Amniotic epithelial cell (primary cell): Measurements from ENCODE around the gene COL26A1.

Experiments
- DNase-seq: peaks from one replicate; pipeline ENCODE4 v3.0.0-alpha.2; 2010; ENCODE audit warnings: low read depth

COL26A1 gene

DNA sequence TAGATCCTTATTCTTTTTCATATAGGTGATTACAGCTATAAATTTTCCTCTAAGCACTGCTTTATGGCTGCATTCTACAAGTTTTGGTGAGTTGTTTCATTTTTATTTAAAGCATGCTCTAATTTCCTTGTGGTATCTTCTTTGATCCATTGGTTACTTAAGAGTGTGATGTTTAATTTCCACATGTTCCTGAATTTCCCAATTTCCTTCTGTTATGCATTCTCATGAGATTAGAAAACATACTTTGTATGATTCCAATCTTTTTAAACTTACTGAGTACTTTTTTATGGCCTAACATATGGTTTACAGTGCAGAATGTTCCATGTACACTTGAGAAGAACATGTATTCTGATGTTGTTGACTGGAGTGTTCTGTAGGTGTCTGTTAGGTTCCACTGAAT, 213.0 kb downstream of the COL26A1 start:
- DNase-seq, result peak; percentile 77

DNA sequence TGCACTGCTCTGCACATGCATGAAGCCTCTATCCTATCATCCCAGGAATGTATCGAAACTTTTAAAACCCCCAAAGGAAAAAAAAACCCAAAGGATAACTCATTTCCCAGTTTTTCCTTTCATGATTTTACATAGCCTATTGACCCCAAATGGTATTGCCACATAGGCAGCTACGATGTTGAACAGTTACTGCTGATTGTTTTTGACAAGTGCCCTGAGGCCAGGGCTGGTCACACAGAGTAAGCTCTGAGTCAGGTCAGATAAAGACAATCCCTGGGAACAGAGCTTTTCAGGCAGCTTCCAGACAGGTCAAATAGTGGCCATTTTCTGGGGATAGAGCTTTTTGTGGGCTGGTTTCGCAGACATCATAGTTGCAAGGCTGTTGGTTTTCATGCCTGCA, 214.3 kb downstream of the COL26A1 start:
- peak; percentile 12 for DNase-seq

- DNase-seq, result no peak
These were observed 215.9 kb downstream of the COL26A1 start for GRCh38 chr7:101578552-101578951.

- no peak for DNase-seq
These were observed 217.9 kb downstream of the COL26A1 start for GRCh38 chr7:101580596-101580995.

DNA sequence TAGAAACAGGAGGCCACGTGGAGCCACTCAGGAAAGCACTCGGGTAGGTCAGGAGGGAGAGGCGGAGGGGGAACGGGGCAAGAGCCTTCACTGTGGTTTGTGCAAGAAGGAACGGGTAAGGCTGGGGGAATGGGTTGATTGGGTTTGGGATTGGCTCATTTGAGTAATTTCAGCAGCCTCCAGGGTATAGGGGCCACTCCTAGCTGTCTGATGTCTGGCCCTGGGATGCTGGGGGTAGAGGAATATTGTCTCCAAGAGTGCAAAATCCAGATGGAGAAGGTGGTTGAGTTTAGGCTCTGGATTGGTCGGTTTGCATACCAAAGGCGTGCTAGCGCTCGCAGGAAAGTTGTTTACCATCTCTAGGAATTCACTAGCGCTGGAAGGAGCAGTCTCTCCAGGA, 219.2 kb downstream of the COL26A1 start:
- no peak for DNase-seq

GRCh38 chr7:101582971-101583370, 220.3 kb downstream of the COL26A1 start:
- no peak for DNase-seq

GRCh38 chr7:101586078-101586905, 223.6 kb downstream of the COL26A1 start:
- no peak for DNase-seq

DNA sequence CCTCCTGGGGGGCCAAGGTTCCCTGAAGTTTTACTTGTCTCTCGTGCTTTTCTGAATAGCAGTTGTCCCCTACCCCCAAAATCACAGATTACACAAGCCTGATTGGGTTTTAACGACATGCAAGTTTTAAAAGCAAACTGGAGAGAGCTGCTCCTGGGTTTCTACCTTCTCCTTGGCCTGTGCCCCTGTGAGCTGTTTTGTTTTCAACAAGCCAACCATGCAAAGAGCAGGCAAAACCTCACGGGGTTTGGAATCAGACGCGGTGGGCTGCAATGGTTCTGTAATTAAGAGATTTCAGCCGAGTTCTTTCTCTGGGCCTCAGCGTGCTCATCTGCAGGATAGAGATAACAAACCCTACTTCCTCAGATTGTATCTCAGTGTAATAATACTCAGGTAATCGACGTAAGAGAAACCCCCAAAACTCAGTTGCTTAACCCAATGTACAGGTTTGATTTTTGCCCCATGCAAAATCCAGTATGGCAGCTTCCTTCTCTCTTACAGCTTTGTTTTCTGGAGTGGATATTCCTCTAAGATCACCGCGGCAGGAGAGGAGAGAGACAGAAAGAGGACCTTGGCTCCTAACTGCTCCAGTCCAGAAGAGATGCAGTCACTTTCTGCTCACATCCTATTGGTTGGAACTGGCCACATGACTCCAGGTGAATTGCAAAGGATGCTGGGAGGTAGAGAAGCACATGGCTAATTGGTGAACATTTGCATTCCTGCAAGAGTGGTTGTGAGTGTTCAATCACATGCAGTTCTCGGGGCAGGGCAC, 224.4 kb downstream of the COL26A1 start:
- DNase-seq, result no peak

DNA sequence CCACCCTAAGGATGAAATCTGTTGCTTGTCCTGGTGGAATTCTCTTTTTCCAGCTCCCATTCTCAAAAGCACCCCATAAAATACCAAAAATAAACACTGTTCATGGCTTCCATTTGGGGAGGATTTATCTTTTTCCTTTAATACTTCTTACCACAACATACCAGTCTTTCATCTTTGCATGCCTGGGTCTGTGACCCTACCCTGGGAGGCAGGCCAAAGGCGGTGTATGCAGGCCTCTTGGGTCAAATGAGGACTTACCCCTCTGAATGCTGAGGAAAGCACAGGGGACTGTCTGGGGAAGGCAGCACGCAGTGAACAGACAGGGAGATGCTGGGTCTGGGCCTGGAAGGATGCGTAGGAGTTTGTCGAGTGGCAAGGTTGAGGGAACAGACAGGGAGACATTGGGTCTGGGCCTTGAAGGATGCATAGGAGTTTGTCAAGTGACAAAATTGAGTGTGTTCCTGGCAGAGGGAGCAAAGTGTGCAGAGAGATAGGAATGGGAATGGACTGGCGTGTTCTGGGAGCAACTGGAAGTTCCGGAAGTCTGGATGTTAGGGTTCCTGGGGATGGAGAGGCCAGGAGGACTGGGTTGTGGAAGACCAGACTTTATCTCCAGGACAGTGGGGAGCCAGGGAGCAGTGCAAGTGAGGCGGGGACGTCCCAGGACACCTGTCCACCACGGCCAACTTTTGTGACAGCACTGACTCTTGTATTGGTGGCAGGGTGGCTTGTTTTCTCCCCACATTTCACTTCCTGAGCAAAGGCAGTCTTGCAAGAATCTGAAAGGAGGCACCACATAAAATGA, 225.7 kb downstream of the COL26A1 start:
- DNase-seq, result no peak

DNA sequence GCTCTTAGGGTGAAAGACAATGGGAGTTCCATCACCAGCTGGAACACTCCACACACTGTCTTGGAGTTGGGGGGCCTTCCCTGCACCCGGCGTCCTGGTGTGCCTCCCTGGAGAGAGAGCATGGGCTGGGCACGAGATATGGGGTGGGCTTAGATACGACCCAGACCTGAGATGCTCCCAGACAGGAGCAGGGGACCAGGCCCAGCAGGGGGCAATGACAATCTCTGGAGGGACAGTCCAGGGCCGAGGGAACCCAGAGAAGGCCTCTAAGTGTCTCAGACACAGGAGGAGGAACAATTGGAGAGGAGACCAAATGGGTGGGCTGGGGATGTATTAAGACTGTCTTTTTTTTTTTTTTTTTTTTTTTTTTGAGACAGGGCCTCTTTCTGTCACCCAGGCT, 226.4 kb downstream of the COL26A1 start:
- DNase-seq, result no peak

DNA sequence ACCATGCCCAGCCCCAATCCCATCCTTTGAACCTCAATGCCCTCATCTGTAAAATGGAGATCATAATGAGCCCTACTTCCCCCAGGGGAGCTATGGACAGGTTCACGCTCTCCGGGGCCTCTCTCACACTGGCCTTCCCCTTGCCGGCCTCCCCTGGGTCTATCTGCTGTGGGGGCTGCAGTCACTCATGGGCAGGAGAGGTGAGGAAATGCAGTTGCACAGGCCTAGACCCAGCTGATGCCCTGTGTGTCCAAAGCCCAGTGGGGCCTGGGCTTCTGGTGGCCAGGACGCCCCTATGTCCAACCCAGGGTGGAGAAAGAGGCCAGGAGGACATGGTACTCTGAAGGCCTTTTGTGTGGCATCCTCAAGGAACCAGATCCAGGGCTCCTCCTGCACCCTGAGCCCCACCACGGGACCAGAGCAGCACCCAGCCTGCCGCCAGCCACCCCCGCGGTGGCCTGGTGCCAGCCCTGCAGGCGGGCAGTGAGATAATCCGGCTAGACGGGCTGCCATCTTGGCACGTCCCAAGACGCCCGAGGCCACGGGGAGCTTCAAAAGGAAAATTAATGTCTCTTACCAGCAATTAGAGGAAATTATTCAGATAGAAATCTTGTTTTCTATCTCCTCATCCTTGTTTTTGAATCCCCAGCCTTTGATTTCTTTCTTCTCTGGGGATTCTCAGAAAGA, 227.4 kb downstream of the COL26A1 start:
- DNase-seq, result no peak

- DNase-seq, result no peak
These were observed 228.2 kb downstream of the COL26A1 start for GRCh38 chr7:101590663-101591435.

- DNase-seq, result no peak
These were observed 228.8 kb downstream of the COL26A1 start for GRCh38 chr7:101591504-101591903.

GRCh38 chr7:101593556-101593955, 230.9 kb downstream of the COL26A1 start:
- no peak for DNase-seq

DNA sequence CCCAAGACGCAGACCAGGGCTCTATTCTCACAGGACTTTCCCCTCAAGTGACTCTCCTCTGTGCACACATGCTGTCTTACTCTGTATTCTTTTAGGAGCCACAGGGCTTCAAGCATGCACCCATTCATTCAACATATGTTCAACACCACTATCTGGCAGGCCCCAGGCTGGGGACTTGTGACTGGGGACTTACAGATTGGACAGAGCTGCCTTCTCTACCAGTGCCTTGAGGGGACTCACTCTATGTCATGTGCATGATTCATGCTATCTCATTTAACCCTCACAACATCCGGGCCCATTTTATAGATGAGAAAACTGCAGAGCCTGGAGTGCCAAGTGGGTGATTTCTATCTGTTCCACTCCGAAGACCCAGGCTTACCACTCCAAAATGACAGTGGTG, 232.1 kb downstream of the COL26A1 start:
- no peak for DNase-seq

- DNase-seq, result no peak
These were observed 232.6 kb downstream of the COL26A1 start for GRCh38 chr7:101595246-101595645.

DNA sequence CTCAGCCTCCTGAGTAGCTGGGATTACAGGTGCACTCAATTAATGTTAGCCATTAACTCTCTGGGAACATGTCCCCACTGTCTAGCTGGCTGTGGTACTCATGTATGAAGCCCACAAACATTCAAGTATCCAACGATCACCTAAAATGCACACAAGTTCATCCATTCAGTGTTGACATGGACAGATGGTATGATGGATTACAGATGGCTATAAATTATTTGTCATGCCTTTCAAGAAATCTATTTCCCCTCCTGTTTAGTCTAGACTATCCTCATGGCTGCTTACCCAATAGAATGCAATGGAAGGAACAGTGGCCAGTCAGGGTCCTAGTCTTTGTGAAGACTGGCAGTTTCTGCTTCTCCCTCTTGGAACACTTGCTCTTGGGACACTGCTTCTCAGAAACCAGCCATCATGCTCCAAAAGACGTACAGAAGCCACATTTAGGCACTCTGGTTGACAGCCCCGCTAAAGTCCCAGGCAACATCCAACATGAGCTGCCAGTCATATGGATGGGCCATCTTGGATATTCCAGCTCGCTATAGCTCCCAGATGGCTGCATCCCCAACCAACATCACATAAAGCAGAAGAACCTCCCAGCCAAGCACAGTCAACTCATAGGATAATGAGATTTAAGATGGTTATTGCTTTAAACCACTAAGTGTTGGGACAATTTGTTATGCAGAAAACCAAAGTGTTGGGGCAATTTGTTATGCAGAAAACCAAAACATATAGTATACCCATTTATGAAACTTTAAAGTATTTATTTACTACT, 233.3 kb downstream of the COL26A1 start:
- DNase-seq, result no peak

DNA sequence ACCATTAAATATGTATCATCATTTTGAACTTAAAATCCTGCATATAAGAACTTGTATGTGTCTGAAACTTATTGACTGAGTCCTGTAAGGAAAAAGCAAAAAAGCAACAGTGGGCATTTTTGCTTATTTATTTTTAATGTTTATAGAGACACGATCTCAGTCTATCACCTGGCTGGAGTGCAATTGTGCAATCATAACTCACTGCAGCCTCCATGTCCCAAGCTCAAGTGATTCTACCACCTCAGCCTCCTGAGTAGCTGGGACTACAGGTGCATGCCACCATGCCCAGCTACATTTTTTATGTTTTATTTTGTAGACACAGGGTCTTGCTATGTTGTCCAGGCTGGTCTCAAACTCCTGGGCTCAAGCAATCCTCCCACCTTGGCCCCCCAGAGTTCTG, 234.2 kb downstream of the COL26A1 start:
- no peak for DNase-seq

DNA sequence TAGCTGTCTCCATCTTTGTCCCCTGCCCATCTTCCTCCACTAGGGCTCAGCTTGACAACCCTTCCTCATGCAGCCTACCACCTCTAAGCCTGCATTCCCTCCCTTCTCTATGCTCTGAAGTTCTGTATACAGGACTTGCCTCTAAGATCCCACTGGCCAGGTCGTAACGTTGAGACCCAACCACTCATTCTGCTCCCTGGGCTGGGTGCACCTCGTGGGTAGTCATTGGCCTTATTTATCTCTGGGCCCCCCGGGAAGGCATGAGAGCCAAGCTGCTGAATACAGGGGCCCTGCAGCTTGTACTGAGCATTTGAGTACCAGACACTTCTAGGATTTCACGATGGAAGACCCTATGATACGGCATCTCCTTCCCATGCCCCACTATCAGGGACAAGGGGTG, 235.3 kb downstream of the COL26A1 start:
- DNase-seq, result no peak

DNA sequence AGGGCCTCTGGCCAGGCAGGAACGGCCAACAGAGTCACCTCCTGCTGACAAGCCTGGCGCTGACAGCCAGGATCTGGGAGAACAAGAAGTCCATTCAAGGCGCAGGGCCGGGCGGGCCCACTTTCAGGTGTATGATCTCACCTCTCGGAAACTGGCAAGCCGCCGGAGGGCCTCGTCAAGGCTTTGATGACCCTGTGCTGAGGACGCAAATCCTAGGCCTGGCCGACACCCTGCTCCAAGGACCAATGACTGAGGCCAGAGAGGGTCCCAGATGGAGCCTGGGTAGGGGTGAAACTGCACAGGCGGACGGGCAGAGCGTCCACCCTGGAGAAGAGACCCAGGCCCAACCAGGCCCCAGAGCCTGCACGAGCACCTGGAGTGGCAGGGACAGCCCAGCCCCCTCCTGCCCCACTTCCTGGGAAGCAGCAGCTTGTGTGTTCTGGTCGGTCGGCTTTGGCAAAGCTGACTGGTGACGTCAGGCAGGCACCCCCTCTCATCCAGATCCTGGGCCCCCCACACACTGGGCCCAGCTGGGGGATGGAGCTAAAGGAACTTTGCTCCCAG, 235.8 kb downstream of the COL26A1 start:
- no peak for DNase-seq
